Osteoblast (primary cell): Measurements from ENCODE around the gene ARHGAP1. TPM values are rescaled to one million over a fixed set of nuclear protein-coding genes. Genes with fewer than 3 reads are reported as not detected.
A peak's percentile ranks its signal among the peaks of the same experiment; 100 is the strongest.
"Not testable (repeated sequence)": the region's sequence is repeated elsewhere in the genome, so short reads cannot be mapped to it uniquely, and the experiment has no call there.

Experiments used
- DNase-seq: peaks from one replicate; pipeline ENCODE4 v3.0.0; 2011; ENCODE audit warnings: low spot score, mixed read lengths; ENCODE audit not compliant: insufficient read length; ENCODE audit errors: missing footprints
- H2AFZ ChIP-seq: 2 replicates; pipeline ENCODE4 v1.6.0; 2011; ENCODE audit warnings: mild to moderate bottlenecking, low read length
- H3K27ac ChIP-seq: 2 replicates; pipeline ENCODE4 v1.5.1; 2011; ENCODE audit warnings: mild to moderate bottlenecking, low read depth, low read length, moderate library complexity
- H3K27me3 ChIP-seq: 2 replicates; pipeline ENCODE4 v1.6.0; 2012; ENCODE audit warnings: mild to moderate bottlenecking, control low read depth, inconsistent platforms, low read length, moderate library complexity; ENCODE audit not compliant: insufficient read depth
- H3K36me3 ChIP-seq: 2 replicates; pipeline ENCODE4 v1.5.1; 2011; ENCODE audit warnings: mild to moderate bottlenecking, low read length, control low read depth, moderate library complexity; ENCODE audit not compliant: insufficient read depth
- H3K4me1 ChIP-seq: 2 replicates; pipeline ENCODE4 v1.5.1; 2011; ENCODE audit warnings: mild to moderate bottlenecking, low read length, control low read depth, moderate library complexity; ENCODE audit not compliant: insufficient read depth
- H3K4me2 ChIP-seq: 2 replicates; pipeline ENCODE4 v1.6.0; 2011; ENCODE audit warnings: mild to moderate bottlenecking, low read length; ENCODE audit not compliant: insufficient read depth
- H3K4me3 ChIP-seq: fragments of 200-600 bp; sonication (generic); 3 replicates; pipeline ENCODE4 v1.5.1; 2012; ENCODE audit warnings: mild to moderate bottlenecking, low read length, inconsistent platforms; ENCODE audit not compliant: insufficient read depth
- H3K79me2 ChIP-seq: 2 replicates; pipeline ENCODE4 v1.6.0; 2012; ENCODE audit warnings: mild to moderate bottlenecking, low read length, control low read depth, inconsistent platforms; ENCODE audit not compliant: insufficient read depth
- H3K9me3 ChIP-seq: 2 replicates; pipeline ENCODE4 v1.5.1; 2011; ENCODE audit warnings: low read depth, low read length, control low read depth
- H4K20me1 ChIP-seq: 2 replicates; pipeline ENCODE4 v1.6.0; 2012; ENCODE audit warnings: mild to moderate bottlenecking, low read length, control low read depth; ENCODE audit not compliant: insufficient read depth
- CTCF ChIP-seq: IDR thresholded peaks from 2 replicates; pipeline ENCODE4 v1.5.1; 2011; ENCODE audit warnings: mild to moderate bottlenecking, low read depth, low read length, moderate library complexity; ENCODE audit errors: extremely low read depth
- total RNA-seq: library from RNA; depleted of rRNA; stranded (reverse); fragments of >200 nt; gene quantifications from 2 replicates; pipeline ENCODE4 v1.2.3, GENCODE V29; 2012

ARHGAP1 gene
- total RNA-seq, 1 donor = 88.3 TPM

- no peaks in the 10 kb centered on the region for H3K27me3 ChIP-seq
- H4K20me1 ChIP-seq = peaks cover 3% of the 10 kb centered on the region
- peaks cover 1% of the 10 kb centered on the region for H3K79me2 ChIP-seq
- H3K9me3 ChIP-seq = no peaks in the 10 kb centered on the region
- H2AFZ ChIP-seq = peak overlapping the region; percentile 56
- H3K4me2 ChIP-seq = peak overlapping the region; percentile 27
- H3K27ac ChIP-seq = peak overlapping the region; percentile 94
- DNase-seq = peak; percentile 92
- TF ChIP-seq CTCF = no peak
- no peak overlapping the region for H3K4me3 ChIP-seq
- peaks cover 5% of the 10 kb centered on the region for H3K36me3 ChIP-seq
- H3K4me1 ChIP-seq = peaks cover 31% of the 10 kb centered on the region
Observed at GRCh38 chr11:46710821-46711269, 10.4 kb upstream of the ARHGAP1 start.

- not testable (repeated sequence) for H3K9me3 ChIP-seq, DNase-seq, H3K27me3 ChIP-seq
Observed at GRCh38 chr11:46709351-46709750, 8.9 kb upstream of the ARHGAP1 start.

GRCh38 chr11:46706886-46707285, 6.5 kb upstream of the ARHGAP1 start:
- Histone ChIP-seq H3K36me3 (peaks cover 40% of the 10 kb centered on the region), H2AFZ (no peak overlapping the region), H3K4me1 (peaks cover 17% of the 10 kb centered on the region), H3K9me3 (no peaks in the 10 kb centered on the region), H4K20me1 (peaks cover 16% of the 10 kb centered on the region), H3K4me2 (no peak overlapping the region), H3K79me2 (peaks cover 33% of the 10 kb centered on the region), H3K27me3 (no peaks in the 10 kb centered on the region), H3K27ac (no peak overlapping the region), H3K4me3 (no peak overlapping the region)
- TF ChIP-seq CTCF = no peak
- no peak for DNase-seq

More at GRCh38 chr11:46709351-46709750, 8.9 kb upstream of the ARHGAP1 start:
- not testable (repeated sequence) for H3K27ac ChIP-seq, H2AFZ ChIP-seq, H3K4me3 ChIP-seq, H4K20me1 ChIP-seq, H3K4me2 ChIP-seq
- Histone ChIP-seq H3K4me1 (peaks cover 25% of the 10 kb centered on the region), H3K36me3 (peaks cover 20% of the 10 kb centered on the region), H3K79me2 (peaks cover 12% of the 10 kb centered on the region)

- DNase-seq = no peak
- H3K27me3 ChIP-seq = no peaks in the 10 kb centered on the region
- H4K20me1 ChIP-seq = peaks cover 16% of the 10 kb centered on the region
- no peak for TF ChIP-seq CTCF
- H3K79me2 ChIP-seq = peaks cover 47% of the 10 kb centered on the region
- peaks cover 44% of the 10 kb centered on the region for H3K36me3 ChIP-seq
- H3K9me3 ChIP-seq = no peaks in the 10 kb centered on the region
- no peak overlapping the region for H3K4me2 ChIP-seq
- H3K4me3 ChIP-seq = no peak overlapping the region
- peaks cover 7% of the 10 kb centered on the region for H3K4me1 ChIP-seq
- H3K27ac ChIP-seq = no peak overlapping the region
- H2AFZ ChIP-seq = no peak overlapping the region
Observed at GRCh38 chr11:46705070-46705688, 4.8 kb upstream of the ARHGAP1 start.
